Measurements from ENCODE around the gene CRIP1. TPM values are rescaled to one million over a fixed set of nuclear protein-coding genes. Genes with fewer than 3 reads are reported as not detected.

CRIP1 gene
- total and polyA plus RNA-seq, 2 experiments from 2014 or later: 0.80 to 8.4 TPM

DNA sequence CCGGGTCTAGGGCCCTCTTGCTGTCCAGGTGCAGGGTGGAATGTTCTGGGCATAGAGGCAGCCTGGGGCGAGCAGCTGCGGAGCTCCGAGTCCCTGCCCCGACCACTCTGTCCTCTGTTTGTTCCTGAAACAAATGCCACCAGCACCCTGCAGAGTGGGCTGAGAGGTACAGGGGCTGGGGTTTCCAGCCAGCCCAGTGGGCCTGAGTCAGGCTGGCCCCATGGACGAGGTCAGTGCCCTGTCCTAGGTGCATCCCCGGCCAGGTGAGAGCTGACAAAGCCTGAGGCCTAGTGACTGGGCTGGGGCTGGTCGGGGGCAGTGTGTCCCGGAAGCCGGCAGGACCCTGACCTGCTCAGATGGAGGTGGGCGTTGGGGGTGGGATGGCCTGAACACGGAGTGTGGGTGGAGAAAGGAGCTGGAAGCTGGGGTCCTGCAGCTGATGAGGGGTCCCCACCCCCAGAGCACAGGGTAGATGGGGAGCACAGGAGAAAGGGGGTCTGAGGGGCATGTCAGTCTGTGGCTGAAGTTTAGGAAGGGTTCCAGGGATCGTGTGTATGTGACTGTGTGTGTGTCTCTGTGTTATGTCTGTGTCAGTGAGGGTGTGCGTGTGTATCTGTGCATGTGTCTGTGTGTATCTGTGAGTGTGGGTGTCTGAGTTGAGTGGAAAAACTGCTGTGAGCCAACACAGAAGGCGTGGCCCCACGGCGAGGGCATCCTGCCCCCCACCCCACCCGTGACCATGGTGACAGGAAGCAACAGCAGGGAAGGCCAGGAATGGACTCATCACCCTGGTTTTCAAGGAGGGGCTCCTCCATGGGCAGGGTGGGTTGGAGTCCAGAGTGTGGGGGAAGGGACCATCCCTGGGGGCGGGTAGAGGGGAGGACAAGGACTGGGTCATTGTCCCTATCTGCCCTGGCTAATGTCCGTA, 2.4 kb upstream of the CRIP1 start:
- TF ChIP-seq EZH2phosphoT487 (IDR thresholded peaks at IDR 0.05; ENCODE audit: unreplicated experiment) (no peak), ZNF331 (CRISPR knock-in tag; IDR thresholded peaks at IDR 0.05; ENCODE audit: low read depth) (no peak), POLR2AphosphoS5 (IDR thresholded peaks at IDR 0.05; ENCODE audit: low read depth) (no peak), STAT1 (IDR thresholded peaks at IDR 0.05; ENCODE audit: unreplicated experiment) (no peak), EZH2 (IDR thresholded peaks at IDR 0.05; ENCODE audit: low read depth, unreplicated experiment) (no peak), NANOG (IDR thresholded peaks at IDR 0.05; ENCODE audit: borderline replicate concordance) (no peak), CREB1 (CRISPR knock-in tag; IDR thresholded peaks at IDR 0.05; ENCODE audit: low read depth) (no peak), JUNB (IDR thresholded peaks at IDR 0.05; ENCODE audit: unreplicated experiment) (no peak), ZNF114 (CRISPR knock-in tag; IDR thresholded peaks at IDR 0.05) (no peak)
- TF ChIP-seq, protein P1, sequence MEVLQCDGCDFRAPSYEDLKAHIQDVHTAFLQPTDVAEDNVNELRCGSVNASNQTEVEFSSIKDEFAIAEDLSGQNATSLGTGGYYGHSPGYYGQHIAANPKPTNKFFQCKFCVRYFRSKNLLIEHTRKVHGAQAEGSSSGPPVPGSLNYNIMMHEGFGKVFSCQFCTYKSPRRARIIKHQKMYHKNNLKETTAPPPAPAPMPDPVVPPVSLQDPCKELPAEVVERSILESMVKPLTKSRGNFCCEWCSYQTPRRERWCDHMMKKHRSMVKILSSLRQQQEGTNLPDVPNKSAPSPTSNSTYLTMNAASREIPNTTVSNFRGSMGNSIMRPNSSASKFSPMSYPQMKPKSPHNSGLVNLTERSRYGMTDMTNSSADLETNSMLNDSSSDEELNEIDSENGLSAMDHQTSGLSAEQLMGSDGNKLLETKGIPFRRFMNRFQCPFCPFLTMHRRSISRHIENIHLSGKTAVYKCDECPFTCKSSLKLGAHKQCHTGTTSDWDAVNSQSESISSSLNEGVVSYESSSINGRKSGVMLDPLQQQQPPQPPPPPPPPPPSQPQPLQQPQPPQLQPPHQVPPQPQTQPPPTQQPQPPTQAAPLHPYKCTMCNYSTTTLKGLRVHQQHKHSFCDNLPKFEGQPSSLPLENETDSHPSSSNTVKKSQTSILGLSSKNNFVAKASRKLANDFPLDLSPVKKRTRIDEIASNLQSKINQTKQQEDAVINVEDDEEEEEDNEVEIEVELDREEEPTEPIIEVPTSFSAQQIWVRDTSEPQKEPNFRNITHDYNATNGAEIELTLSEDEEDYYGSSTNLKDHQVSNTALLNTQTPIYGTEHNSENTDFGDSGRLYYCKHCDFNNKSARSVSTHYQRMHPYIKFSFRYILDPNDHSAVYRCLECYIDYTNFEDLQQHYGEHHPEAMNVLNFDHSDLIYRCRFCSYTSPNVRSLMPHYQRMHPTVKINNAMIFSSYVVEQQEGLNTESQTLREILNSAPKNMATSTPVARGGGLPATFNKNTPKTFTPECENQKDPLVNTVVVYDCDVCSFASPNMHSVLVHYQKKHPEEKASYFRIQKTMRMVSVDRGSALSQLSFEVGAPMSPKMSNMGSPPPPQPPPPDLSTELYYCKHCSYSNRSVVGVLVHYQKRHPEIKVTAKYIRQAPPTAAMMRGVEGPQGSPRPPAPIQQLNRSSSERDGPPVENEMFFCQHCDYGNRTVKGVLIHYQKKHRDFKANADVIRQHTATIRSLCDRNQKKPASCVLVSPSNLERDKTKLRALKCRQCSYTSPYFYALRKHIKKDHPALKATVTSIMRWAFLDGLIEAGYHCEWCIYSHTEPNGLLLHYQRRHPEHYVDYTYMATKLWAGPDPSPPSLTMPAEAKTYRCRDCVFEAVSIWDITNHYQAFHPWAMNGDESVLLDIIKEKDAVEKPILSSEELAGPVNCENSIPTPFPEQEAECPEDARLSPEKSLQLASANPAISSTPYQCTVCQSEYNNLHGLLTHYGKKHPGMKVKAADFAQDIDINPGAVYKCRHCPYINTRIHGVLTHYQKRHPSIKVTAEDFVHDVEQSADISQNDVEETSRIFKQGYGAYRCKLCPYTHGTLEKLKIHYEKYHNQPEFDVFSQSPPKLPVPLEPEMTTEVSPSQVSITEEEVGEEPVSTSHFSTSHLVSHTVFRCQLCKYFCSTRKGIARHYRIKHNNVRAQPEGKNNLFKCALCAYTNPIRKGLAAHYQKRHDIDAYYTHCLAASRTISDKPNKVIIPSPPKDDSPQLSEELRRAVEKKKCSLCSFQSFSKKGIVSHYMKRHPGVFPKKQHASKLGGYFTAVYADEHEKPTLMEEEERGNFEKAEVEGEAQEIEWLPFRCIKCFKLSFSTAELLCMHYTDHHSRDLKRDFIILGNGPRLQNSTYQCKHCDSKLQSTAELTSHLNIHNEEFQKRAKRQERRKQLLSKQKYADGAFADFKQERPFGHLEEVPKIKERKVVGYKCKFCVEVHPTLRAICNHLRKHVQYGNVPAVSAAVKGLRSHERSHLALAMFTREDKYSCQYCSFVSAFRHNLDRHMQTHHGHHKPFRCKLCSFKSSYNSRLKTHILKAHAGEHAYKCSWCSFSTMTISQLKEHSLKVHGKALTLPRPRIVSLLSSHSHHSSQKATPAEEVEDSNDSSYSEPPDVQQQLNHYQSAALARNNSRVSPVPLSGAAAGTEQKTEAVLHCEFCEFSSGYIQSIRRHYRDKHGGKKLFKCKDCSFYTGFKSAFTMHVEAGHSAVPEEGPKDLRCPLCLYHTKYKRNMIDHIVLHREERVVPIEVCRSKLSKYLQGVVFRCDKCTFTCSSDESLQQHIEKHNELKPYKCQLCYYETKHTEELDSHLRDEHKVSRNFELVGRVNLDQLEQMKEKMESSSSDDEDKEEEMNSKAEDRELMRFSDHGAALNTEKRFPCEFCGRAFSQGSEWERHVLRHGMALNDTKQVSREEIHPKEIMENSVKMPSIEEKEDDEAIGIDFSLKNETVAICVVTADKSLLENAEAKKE (CRISPR knock-in tag; IDR thresholded peaks at IDR 0.05): no peak
- TF ChIP-seq, protein P2, sequence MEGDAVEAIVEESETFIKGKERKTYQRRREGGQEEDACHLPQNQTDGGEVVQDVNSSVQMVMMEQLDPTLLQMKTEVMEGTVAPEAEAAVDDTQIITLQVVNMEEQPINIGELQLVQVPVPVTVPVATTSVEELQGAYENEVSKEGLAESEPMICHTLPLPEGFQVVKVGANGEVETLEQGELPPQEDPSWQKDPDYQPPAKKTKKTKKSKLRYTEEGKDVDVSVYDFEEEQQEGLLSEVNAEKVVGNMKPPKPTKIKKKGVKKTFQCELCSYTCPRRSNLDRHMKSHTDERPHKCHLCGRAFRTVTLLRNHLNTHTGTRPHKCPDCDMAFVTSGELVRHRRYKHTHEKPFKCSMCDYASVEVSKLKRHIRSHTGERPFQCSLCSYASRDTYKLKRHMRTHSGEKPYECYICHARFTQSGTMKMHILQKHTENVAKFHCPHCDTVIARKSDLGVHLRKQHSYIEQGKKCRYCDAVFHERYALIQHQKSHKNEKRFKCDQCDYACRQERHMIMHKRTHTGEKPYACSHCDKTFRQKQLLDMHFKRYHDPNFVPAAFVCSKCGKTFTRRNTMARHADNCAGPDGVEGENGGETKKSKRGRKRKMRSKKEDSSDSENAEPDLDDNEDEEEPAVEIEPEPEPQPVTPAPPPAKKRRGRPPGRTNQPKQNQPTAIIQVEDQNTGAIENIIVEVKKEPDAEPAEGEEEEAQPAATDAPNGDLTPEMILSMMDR (conservative IDR thresholded peaks at IDR 0.05; ENCODE audit: low read depth in 2 of 2): no peak
- TF ChIP-seq, protein P3, sequence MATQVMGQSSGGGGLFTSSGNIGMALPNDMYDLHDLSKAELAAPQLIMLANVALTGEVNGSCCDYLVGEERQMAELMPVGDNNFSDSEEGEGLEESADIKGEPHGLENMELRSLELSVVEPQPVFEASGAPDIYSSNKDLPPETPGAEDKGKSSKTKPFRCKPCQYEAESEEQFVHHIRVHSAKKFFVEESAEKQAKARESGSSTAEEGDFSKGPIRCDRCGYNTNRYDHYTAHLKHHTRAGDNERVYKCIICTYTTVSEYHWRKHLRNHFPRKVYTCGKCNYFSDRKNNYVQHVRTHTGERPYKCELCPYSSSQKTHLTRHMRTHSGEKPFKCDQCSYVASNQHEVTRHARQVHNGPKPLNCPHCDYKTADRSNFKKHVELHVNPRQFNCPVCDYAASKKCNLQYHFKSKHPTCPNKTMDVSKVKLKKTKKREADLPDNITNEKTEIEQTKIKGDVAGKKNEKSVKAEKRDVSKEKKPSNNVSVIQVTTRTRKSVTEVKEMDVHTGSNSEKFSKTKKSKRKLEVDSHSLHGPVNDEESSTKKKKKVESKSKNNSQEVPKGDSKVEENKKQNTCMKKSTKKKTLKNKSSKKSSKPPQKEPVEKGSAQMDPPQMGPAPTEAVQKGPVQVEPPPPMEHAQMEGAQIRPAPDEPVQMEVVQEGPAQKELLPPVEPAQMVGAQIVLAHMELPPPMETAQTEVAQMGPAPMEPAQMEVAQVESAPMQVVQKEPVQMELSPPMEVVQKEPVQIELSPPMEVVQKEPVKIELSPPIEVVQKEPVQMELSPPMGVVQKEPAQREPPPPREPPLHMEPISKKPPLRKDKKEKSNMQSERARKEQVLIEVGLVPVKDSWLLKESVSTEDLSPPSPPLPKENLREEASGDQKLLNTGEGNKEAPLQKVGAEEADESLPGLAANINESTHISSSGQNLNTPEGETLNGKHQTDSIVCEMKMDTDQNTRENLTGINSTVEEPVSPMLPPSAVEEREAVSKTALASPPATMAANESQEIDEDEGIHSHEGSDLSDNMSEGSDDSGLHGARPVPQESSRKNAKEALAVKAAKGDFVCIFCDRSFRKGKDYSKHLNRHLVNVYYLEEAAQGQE (IDR thresholded peaks at IDR 0.05; ENCODE audit: unreplicated experiment): no peak
- TF ChIP-seq, protein P4, sequence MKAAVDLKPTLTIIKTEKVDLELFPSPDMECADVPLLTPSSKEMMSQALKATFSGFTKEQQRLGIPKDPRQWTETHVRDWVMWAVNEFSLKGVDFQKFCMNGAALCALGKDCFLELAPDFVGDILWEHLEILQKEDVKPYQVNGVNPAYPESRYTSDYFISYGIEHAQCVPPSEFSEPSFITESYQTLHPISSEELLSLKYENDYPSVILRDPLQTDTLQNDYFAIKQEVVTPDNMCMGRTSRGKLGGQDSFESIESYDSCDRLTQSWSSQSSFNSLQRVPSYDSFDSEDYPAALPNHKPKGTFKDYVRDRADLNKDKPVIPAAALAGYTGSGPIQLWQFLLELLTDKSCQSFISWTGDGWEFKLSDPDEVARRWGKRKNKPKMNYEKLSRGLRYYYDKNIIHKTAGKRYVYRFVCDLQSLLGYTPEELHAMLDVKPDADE (IDR thresholded peaks at IDR 0.05): no peak
- H3K4me3 Mint-ChIP-seq: no peak overlapping the region; the same call in 2 of the 3 replicates
- no peaks in the 10 kb centered on the region for H3K36me3 ChIP-seq (ENCODE audit: insufficient read depth)
- no peak overlapping the region for H3K4me2 ChIP-seq
- no peak overlapping the region for H2AFZ ChIP-seq
- no peaks in the 10 kb centered on the region for H3K79me2 ChIP-seq (replicated peaks; ENCODE audit: insufficient read depth)
- no peak overlapping the region for H3K4me3 ChIP-seq
- H3K27me3 Mint-ChIP-seq (ENCODE audit: insufficient read depth, low read depth, poor library complexity): peaks cover 74% of the 10 kb centered on the region
- H4K20me1 ChIP-seq (replicated peaks; ENCODE audit: insufficient read depth): no peaks in the 10 kb centered on the region
- H3K4me1 ChIP-seq (ENCODE audit: insufficient read depth): peaks cover 9% of the 10 kb centered on the region; the same call in 1 of the 2 replicates
- H3K4me1 Mint-ChIP-seq: peaks cover 16% of the 10 kb centered on the region; the same call in 2 of the 3 replicates
- peaks cover 94% of the 10 kb centered on the region for H3K27me3 ChIP-seq (ENCODE audit: insufficient read depth)
- no peaks in the 10 kb centered on the region for H3K9me2 ChIP-seq (ENCODE audit: insufficient read depth)
- no peak overlapping the region for H3K27ac ChIP-seq (ENCODE audit: low read depth)
- H3F3A ChIP-seq (replicated peaks; ENCODE audit: low read depth): no peaks in the 10 kb centered on the region
- no peaks in the 10 kb centered on the region for H3K36me3 Mint-ChIP-seq (ENCODE audit: low read depth)
- H3K9me3 Mint-ChIP-seq: no peaks in the 10 kb centered on the region
- no peak for ATAC-seq
- no peak overlapping the region for H3K27ac Mint-ChIP-seq
- no peak for DNase-seq (ENCODE audit: low spot score)

Data from GM23338 (cell line).